Motor neuron (in vitro differentiated cells): ENCODE data around the gene XCL2. TPM values are rescaled to one million over a fixed set of nuclear protein-coding genes. Genes with fewer than 3 reads are reported as not detected.
"Not testable (repeated sequence)": the region's sequence is repeated elsewhere in the genome, so short reads cannot be mapped to it uniquely, and the experiment has no call there.

Source experiments
- ATAC-seq, 8 experiments: fragments of 200-7000 bp; cut with Tn5 transposase; replicated peaks in 6 of 8; 2 replicates each; pipeline ENCODE4 v1.8.0; 2021; ENCODE audit warnings: mild to moderate bottlenecking in 8 of 8, moderate library complexity in 8 of 8
- H3K27ac ChIP-seq, 2 donors: fragments of 250-450 bp; sonication (Bioruptor Pico); 2 replicates each; pipeline ENCODE4 v1.9.0; 2021; ENCODE audit warnings: antibody characterized with exemption in 2 of 2, mild to moderate bottlenecking in 2 of 2, moderate library complexity in 1 of 2
- H3K4me1 ChIP-seq, 2 donors: fragments of 250-450 bp; sonication (Bioruptor Pico); replicated peaks in 1 of 2; 2 replicates each; pipeline ENCODE4 v1.6.1; 2021; ENCODE audit warnings: antibody characterized with exemption in 2 of 2, mild to moderate bottlenecking in 2 of 2, moderate library complexity in 1 of 2
- H3K4me3 ChIP-seq, 5 donors: fragments of 250-450 bp; sonication (Bioruptor Pico); 2 replicates each; pipeline ENCODE4 v1.9.0; 2021; ENCODE audit warnings: antibody characterized with exemption in 5 of 5, mild to moderate bottlenecking in 5 of 5, moderate library complexity in 4 of 5
- WGBS, 10 experiments: fragments of 450-650 bp; shearing (Covaris generic); methylation state at CpG; one replicate each; pipeline ENCODE4 v1.0.0; 2022; 5-methylcytosine and 5-hydroxymethylcytosine counted together
- in situ Hi-C, 9 experiments: fragments of 400-800 bp; cut with MboI; loops; one replicate each; pipeline ENCODE4 v1.15.0; 2021; ENCODE audit warnings: low sequenced_read_pairs in 9 of 9, low pct_unique_long_range_greater_than_20kb in 2 of 9; ENCODE audit not compliant: unreplicated experiment in 9 of 9
- total RNA-seq, 8 experiments: library from RNA; unstranded; fragments of 300-600 nt; gene quantifications; 2 replicates each; pipeline versions ENCODE4 v1.2.3 to v1.2.4, GENCODE V29; 2022

The XCL2 gene
- total RNA-seq, 8 experiments from 2014 or later = not detected

DNA sequence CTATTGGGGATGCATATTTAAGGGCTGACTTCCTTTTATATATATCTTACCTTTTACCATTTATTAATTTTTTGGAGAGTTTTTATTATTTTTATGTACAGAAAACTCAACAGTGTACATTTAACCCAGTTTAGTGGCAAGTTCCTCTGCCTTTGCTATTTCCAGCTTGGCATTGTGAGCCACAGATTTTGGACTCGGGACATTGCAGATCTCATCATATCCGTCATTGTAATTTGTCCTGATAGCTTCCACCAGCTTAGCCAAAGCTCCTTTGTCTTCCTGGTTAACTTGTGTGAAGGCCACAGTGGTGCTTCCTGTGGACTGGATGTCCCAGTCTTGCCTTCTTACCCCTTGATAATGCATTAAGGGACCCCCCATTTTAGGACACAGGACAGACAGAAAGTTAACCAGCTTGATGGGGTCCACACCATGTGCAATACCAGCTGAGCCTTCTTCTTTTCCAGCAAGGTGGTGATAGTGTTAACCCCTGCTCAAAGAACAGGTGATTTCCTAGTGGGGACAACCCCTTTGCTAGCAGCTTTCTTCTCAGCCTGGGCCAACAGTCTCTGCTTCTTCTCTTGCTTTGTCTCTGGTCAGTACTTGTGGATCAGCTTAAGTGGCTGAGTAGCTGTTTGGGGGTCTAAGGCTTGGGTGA lies 34.9 kb upstream of the XCL2 start:
- not testable (repeated sequence) for H3K27ac ChIP-seq
- in situ Hi-C loops = loop anchor here in 2 of 9 experiments (10.0 to 25.0 kb wide), 2 partner anchors 134 to 784 kb away; partner anchors contain the start of genes BLZF1 (in 1 of the 2) and NME7 (in 1 of the 2)
- WGBS, 10 experiments = 30 to 100% (median 80%) methylated on average over 1 to 2 of the region's 2 CpGs; no CpG with 5 or more reads in 2 of the 10 experiments

DNA sequence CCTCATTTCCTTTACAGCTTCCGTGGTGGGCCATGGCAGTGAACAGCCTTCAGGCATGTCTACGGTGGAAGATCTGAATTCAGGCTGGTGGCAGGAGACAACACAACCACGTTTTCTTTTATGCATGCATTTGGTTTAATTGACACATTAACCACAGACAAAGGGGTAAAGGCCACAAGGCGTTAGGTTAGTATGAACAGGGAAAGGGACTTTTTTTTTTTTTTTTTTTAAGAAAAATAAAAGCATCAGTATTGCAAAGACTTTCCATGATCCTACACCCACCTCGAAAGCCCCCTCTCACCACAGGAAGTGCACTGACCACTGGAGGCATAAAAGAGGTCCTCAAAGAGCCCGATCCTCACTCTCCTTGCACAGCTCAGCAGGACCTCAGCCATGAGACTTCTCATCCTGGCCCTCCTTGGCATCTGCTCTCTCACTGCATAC lies 32.5 kb upstream of the XCL2 start, which contains the start of gene XCL1:
TSS of gene XCL1 (plus strand) at position 361 of the 444 bp plus-strand sequence. CDS start at position 394, 33 bp downstream.
- WGBS, 10 experiments = 80 to 100% methylated on average over 1 of the region's 6 CpGs; no CpG with 5 or more reads in 8 of the 10 experiments
- in situ Hi-C loops = loop anchor here in 2 of 9 experiments (10.0 to 25.0 kb wide), 2 partner anchors 131 to 786 kb away; partner anchors contain the start of genes BLZF1 (in 1 of the 2) and NME7 (in 1 of the 2)
- H3K27ac ChIP-seq, ATAC-seq, H3K4me1 ChIP-seq, H3K4me3 ChIP-seq: not testable (repeated sequence)

More for the DNA sequence above, 34.9 kb upstream of the XCL2 start:
- ATAC-seq, H3K4me3 ChIP-seq, H3K4me1 ChIP-seq: not testable (repeated sequence)

DNA sequence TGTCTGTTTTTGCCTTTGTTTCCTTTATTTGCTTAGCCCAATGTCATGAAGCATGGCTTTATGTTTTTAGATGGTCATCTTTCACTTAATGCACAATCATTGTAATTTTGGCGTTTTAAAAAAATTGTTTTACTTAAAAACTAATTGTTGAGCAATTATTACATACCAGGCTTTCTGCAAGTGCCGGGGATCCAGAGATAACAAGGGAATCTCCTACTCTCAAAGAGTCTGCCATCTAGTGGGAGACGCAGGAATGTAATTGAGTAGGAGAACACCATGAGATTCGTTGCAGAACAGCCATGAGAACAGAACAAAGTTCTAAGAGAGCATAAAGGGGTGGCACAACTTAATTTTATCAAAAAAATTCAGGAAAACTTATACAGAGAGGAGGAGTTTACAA lies 30.4 kb upstream of the XCL2 start:
- 0 to 30% (median 5%) methylated on average over 2 to 4 of the region's 4 CpGs for WGBS, 10 experiments
- in situ Hi-C loops = loop anchor here in 4 of 9 experiments (10.0 to 25.0 kb wide), 3 partner anchors 129 to 237 kb away; no protein-coding TSS in a partner anchor
- peak in 3 of 8 experiments; percentile 49 to 75 (median 72) for ATAC-seq

DNA sequence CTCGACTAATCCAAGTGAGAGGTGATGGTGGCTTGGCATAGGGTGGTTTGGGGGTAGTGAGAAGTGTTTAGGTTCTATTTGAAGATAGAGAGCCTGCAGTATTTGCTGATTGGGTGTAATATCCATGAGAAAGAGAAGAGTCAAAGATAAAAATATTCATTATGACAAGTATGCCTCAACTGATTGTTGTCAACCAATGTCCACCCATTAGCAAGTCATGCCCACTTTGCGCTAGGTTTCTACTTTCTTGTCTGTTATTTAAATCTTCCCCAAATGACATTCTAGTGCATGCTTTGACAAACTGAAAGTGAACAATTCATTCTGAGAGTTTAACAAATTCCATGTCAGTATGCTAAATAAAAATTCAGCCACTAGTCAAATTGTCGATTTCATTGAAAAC lies 28.8 kb upstream of the XCL2 start:
- ATAC-seq = no peak
- Histone ChIP-seq H3K4me1 (no peaks in the 10 kb centered on the region), H3K27ac (no peak overlapping the region), H3K4me3 (no peak overlapping the region)
- in situ Hi-C loops = loop anchor here in 4 of 9 experiments (10.0 to 25.0 kb wide), 3 partner anchors 128 to 235 kb away; no protein-coding TSS in a partner anchor
- WGBS, 10 experiments = 51 to 100% (median 93%) methylated on average over 2 to 3 of the region's 3 CpGs

More for the DNA sequence above, 30.4 kb upstream of the XCL2 start:
- H3K27ac ChIP-seq, H3K4me1 ChIP-seq, H3K4me3 ChIP-seq: not testable (repeated sequence)

DNA sequence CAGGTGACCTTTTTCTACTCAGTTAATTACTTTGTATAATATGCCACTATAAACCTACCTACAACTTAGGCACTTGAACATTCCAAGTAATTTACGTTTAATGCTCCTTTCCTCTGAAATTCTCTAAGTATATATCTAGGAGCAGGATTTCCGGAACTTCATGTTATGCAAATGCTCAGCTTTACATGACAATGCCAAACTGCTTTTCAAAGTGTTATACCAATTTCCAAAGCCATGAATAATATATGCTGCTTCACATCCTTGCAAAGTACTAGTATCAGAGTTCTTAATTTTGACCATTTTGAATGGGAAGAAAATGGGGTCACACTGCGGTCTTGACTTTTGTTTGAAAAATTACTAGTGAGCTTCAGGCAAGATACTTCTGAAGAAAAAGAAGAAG lies 26.9 kb upstream of the XCL2 start:
- in situ Hi-C loops = loop anchor here in 4 of 9 experiments (10.0 to 25.0 kb wide), 3 partner anchors 126 to 233 kb away; no protein-coding TSS in a partner anchor
- Histone ChIP-seq H3K4me1 (no peaks in the 10 kb centered on the region), H3K27ac (no peak overlapping the region), H3K4me3 (no peak overlapping the region)
- 50 to 83% (median 71%) methylated on average over 2 to 3 of the region's 3 CpGs; no CpG with 5 or more reads in 1 of the 10 experiments for WGBS, 10 experiments
- no peak for ATAC-seq

DNA sequence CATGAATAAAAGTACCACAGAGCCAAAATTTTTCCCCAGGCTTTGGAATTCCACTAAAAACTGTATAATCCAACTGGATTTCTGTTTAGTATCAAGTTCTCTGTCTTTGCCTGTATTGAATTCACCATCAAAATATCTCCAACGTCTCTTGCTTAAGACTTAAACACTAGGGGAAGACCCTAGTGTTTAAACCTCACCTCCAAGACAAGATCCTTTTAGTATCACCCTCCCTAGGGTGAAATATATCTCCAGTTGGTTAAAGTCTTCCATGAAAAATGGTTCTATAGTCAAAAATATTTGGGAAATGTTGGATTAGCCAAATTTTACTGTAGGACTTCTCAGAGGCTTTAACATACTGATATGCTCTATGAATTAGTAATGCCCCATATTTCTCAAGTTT lies 24.5 kb upstream of the XCL2 start:
- no peak overlapping the region for H3K27ac ChIP-seq
- 0 to 100% (median 57%) methylated on average over 1 of the region's 1 CpG; no CpG with 5 or more reads in 2 of the 10 experiments for WGBS, 10 experiments
- no peaks in the 10 kb centered on the region for H3K4me1 ChIP-seq
- in situ Hi-C loops = loop anchor here in 4 of 9 experiments (25.0 kb wide), 2 partner anchors 131 to 231 kb away; no protein-coding TSS in a partner anchor
- no peak overlapping the region for H3K4me3 ChIP-seq
- no peak for ATAC-seq

DNA sequence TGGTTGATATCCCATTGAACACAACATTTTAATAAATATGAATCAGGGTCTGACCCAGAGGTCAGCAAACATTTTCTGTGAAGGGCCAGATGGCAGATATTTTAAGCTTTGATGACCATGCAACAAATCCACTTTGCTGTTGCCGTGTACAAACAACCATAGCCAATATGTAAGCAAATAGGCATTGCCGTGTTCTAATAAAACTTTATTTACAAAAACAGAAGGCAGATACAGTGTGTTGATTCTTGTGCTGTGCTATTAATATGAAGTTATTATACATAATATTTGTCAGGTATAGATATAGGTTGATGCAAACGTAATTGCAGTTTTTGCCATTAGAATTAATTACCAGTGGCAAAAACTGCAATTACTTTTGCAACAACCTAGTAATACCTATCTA lies 23.8 kb upstream of the XCL2 start:
- 49 to 100% (median 93%) methylated on average over 1 to 3 of the region's 3 CpGs for WGBS, 10 experiments
- H3K4me1 ChIP-seq = no peaks in the 10 kb centered on the region
- no peak for ATAC-seq
- H3K27ac ChIP-seq = no peak overlapping the region
- in situ Hi-C loops = loop anchor here in 4 of 9 experiments (25.0 kb wide), 2 partner anchors 130 to 230 kb away; no protein-coding TSS in a partner anchor
- no peak overlapping the region for H3K4me3 ChIP-seq

DNA sequence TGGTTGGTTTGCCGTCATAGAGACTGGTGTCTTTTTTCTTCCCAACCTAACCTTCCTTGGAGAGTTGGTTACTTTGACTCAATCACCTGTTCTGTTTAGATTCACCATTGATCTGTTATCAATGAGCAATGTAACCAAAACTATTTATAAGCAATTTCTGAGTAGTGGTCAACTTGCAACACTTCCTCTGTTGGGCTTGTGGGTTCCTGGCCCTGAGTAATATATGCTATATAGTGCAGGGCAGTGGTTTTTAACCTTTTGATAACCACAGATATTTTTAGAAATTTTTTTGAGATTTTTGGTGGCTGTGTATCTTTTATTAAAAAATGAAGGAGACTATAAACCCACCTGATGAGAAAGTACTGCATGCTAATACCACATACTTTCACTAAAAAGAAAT lies 23.2 kb upstream of the XCL2 start:
- 83 to 100% (median 100%) methylated on average over 1 of the region's 1 CpG; no CpG with 5 or more reads in 6 of the 10 experiments for WGBS, 10 experiments
- in situ Hi-C loops = loop anchor here in 4 of 9 experiments (25.0 kb wide), 2 partner anchors 130 to 230 kb away; no protein-coding TSS in a partner anchor
- no peaks in the 10 kb centered on the region for H3K4me1 ChIP-seq
- H3K27ac ChIP-seq = no peak overlapping the region
- ATAC-seq = no peak
- H3K4me3 ChIP-seq = no peak overlapping the region

DNA sequence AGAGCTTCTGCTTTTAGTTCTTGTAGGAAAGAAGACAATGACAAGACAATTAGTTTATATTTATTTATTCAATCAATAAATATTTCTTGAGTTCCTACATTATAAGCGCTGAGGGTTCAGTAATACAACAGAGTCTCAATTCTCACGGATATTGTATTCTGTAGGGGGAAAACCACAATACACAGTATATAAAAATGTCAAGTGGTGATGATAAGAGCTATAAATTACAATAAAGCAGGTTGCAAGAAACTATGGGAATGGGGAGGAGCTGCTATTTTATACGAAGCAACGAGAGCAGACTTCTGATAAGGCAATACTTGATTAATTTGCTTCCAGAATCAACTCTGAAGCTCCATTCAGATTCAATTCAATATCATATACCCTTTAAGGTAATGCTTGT lies 22.0 kb upstream of the XCL2 start:
- H3K27ac ChIP-seq = no peak overlapping the region
- no peaks in the 10 kb centered on the region for H3K4me1 ChIP-seq
- ATAC-seq = no peak
- no peak overlapping the region for H3K4me3 ChIP-seq
- in situ Hi-C loops = loop anchor here in 4 of 9 experiments (25.0 kb wide), 2 partner anchors 129 to 229 kb away; no protein-coding TSS in a partner anchor
- 0 to 83% (median 73%) methylated on average over 2 to 4 of the region's 4 CpGs for WGBS, 10 experiments

DNA sequence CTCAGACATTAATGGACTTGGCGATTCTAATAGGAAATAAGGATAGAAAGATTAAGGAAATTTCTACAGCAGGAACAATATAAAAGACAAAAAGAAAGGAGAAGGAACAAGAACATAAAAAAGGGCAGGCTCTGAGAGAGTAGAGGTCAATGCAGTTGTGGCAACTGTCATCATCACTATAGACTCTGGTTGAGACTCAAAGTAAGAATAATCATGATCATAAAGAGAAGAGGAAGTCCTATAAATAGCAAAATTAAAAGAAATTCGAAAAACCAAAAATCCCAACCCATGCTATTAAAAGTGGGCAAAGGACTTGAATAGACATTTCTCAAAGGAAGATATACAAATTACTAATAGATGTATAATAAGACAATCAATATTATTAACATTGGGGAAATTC lies 18.2 kb upstream of the XCL2 start:
- Histone ChIP-seq H3K4me1 (no peaks in the 10 kb centered on the region), H3K4me3 (no peak overlapping the region), H3K27ac (no peak overlapping the region)
- in situ Hi-C loops = loop anchor here in 4 of 9 experiments (25.0 kb wide), 2 partner anchors 125 to 225 kb away; no protein-coding TSS in a partner anchor
- whole genome bisulfite sequencing, 10 experiments = 6 to 100% (median 73%) methylated on average over 2 of the region's 2 CpGs
- ATAC-seq = no peak

DNA sequence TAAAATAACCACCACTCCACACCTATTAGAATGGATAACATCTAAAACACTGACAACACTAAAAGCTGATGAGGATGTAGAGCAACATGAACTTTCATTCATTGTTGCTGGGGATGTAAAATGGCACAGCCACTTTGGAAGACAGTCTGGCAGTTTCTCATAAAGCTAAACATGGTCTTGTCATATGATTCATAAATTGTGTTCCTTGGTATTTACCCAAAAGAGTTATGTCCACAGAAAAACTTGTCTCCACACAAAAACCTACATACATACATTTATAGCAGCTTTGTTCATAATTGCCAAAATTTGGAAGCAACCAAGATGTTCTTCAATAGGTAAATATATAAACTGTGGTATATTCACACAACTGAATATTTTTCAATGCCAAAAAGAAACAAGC lies 16.6 kb upstream of the XCL2 start:
- no peak for ATAC-seq
- no peaks in the 10 kb centered on the region for H3K4me1 ChIP-seq
- H3K4me3 ChIP-seq = no peak overlapping the region
- in situ Hi-C loops = loop anchor here in 4 of 9 experiments (25.0 kb wide), 2 partner anchors 123 to 223 kb away; no protein-coding TSS in a partner anchor
- no peak overlapping the region for H3K27ac ChIP-seq

DNA sequence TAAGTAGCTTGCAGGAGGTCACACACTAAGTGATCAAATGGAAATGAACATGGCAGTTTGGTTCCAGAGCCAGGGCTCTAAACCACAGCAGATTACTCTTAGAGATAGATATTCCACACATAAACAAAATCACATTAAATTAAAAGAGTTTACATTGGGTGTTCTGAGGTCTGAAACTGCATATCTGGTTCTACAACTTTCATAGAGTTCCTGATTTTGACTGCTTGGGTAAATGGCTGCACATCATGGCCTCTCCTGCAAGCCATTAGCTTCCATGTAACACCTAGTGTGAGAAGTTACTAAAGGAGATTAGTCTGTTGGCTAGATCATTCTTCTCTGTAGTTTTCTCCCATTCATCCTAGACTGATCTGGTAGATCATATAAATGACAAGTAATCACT lies 12.8 kb upstream of the XCL2 start:
- in situ Hi-C loops = loop anchor here in 4 of 9 experiments (25.0 kb wide), 2 partner anchors 119 to 219 kb away; no protein-coding TSS in a partner anchor
- H3K4me1 ChIP-seq = no peaks in the 10 kb centered on the region

DNA sequence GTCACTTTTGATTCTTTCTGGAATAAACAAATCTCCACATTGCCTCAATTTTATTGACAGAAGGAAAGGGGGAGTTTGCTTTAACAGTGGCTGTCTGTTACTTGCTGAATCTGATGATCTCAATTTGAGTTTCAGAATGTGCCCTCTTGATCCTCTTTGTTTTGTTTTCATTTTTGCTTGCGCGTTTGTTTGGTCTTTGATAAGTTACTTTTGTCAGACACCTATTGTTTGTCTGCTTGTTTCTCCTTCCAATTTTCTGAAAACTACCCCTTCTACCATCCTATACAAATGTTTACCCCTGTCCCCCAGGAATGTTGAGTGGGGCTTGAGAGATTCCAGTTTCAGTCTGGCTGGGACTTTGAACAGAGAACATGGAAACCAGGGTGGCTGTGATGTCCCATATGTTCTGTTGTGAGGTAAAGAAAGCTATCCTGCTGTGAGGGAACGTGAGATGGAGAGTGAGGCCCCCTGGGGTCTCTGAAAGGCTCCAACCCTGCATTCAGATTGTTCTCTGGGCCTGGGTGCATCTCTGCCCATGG lies 11.8 kb upstream of the XCL2 start:
- no peak for ATAC-seq
- no peak overlapping the region for H3K4me3 ChIP-seq
- no peaks in the 10 kb centered on the region for H3K4me1 ChIP-seq
- WGBS, 10 experiments = 55 to 100% (median 74%) methylated on average over 2 to 3 of the region's 3 CpGs; no CpG with 5 or more reads in 1 of the 10 experiments
- in situ Hi-C loops = loop anchor here in 4 of 9 experiments (25.0 kb wide), 2 partner anchors 118 to 218 kb away; no protein-coding TSS in a partner anchor
- no peak overlapping the region for H3K27ac ChIP-seq

More for the DNA sequence above, 12.8 kb upstream of the XCL2 start:
- Histone ChIP-seq H3K27ac (no peak overlapping the region), H3K4me3 (no peak overlapping the region)
- no peak for ATAC-seq
